Neural cell (in vitro differentiated cells): ENCODE measurements around the gene MICALL1. TPM values are rescaled to one million over a fixed set of nuclear protein-coding genes. Genes with fewer than 3 reads are reported as not detected.

Experiments
- H2AFZ ChIP-seq: fragments of 200-600, 300-800 bp; sonication (generic), shearing (Covaris generic); 2 replicates; pipeline ENCODE4 v1.6.0; 2014; ENCODE audit warnings: low read depth, mild to moderate bottlenecking, antibody characterized with exemption, low read length, moderate library complexity
- H3F3A ChIP-seq: fragments of 200-600 bp; shearing (Covaris generic); 2 replicates; pipeline ENCODE4 v1.6.1; 2016; ENCODE audit warnings: mild to moderate bottlenecking, moderate library complexity, mixed read lengths, antibody characterized with exemption, low read length; ENCODE audit not compliant: insufficient read depth, poor library complexity, severe bottlenecking
- H3K27ac ChIP-seq: fragments of 200-600, 300-800 bp; sonication (generic), shearing (Covaris generic); 2 replicates; pipeline ENCODE4 v1.5.1; 2014; ENCODE audit warnings: mild to moderate bottlenecking, low read length, moderate library complexity
- H3K27me3 ChIP-seq: fragments of 300-800, 200-600 bp; sonication (generic), shearing (Covaris generic); 2 replicates; pipeline ENCODE4 v1.6.0; 2014; ENCODE audit warnings: mild to moderate bottlenecking, low read depth, low read length, moderate library complexity; ENCODE audit not compliant: insufficient read depth
- H3K36me3 ChIP-seq: fragments of 300-800, 200-600 bp; sonication (generic), shearing (Covaris generic); 2 replicates; pipeline ENCODE4 v1.5.1; 2014; ENCODE audit warnings: mild to moderate bottlenecking, antibody characterized with exemption, low read length, moderate library complexity; ENCODE audit not compliant: insufficient read depth
- H3K4me2 ChIP-seq: fragments of 300-800, 200-600 bp; sonication (generic), shearing (Covaris generic); 2 replicates; pipeline ENCODE4 v1.6.0; 2014; ENCODE audit warnings: mild to moderate bottlenecking, low read length
- H3K4me3 ChIP-seq: fragments of 300-800, 200-600 bp; sonication (generic), shearing (Covaris generic); 2 replicates; pipeline ENCODE4 v1.5.1; 2014; ENCODE audit warnings: mild to moderate bottlenecking, low read length, moderate library complexity
- H3K79me2 ChIP-seq: fragments of 200-600 bp; shearing (Covaris generic); replicated peaks from 2 replicates; pipeline ENCODE4 v1.6.0; 2014; ENCODE audit warnings: mild to moderate bottlenecking, low read length, moderate library complexity; ENCODE audit not compliant: insufficient read depth
- H3K9ac ChIP-seq: fragments of 300-800, 200-600 bp; sonication (generic), shearing (Covaris generic); 2 replicates; pipeline ENCODE4 v1.6.1; 2016; ENCODE audit warnings: mild to moderate bottlenecking, low read length, mixed read lengths
- H3K9me2 ChIP-seq: fragments of 200-600 bp; shearing (Covaris generic); 2 replicates; pipeline ENCODE4 v1.6.1; 2016; ENCODE audit warnings: mild to moderate bottlenecking, low read length, mixed read lengths; ENCODE audit not compliant: insufficient read depth
- H3K9me3 ChIP-seq: fragments of 200-600, 300-800 bp; sonication (generic), shearing (Covaris generic); 2 replicates; pipeline ENCODE4 v1.6.1; 2016; ENCODE audit warnings: mild to moderate bottlenecking, mixed run types, low read length, moderate library complexity, mixed read lengths
- H4K20me1 ChIP-seq: fragments of 200-600 bp; shearing (Covaris generic); 2 replicates; pipeline ENCODE4 v1.6.1; 2016; ENCODE audit warnings: mild to moderate bottlenecking, mixed run types; ENCODE audit not compliant: insufficient read depth
- EP300 ChIP-seq: fragments of 450-650 bp; conservative IDR thresholded peaks from 2 replicates; pipeline ENCODE4 v1.6.1; 2014; ENCODE audit warnings: antibody characterized with exemption, mild to moderate bottlenecking, moderate library complexity; ENCODE audit not compliant: poor library complexity, severe bottlenecking
- EZH2 ChIP-seq: fragments of 200-600, 300-800 bp; shearing (Covaris generic), sonication (generic); IDR thresholded peaks from 2 replicates; pipeline ENCODE4 v1.6.1; 2014; ENCODE audit warnings: antibody characterized with exemption, low read length, borderline replicate concordance, mild to moderate bottlenecking; ENCODE audit not compliant: insufficient read depth, poor library complexity, severe bottlenecking
- MXI1 ChIP-seq: fragments of 450-650 bp; conservative IDR thresholded peaks from 2 replicates; pipeline ENCODE4 v1.6.1; 2014; ENCODE audit warnings: antibody characterized with exemption, mild to moderate bottlenecking; ENCODE audit not compliant: poor library complexity, severe bottlenecking
- POLR2AphosphoS5 ChIP-seq: IDR thresholded peaks from 2 replicates; pipeline ENCODE4 v1.6.1; 2012
- RAD21 ChIP-seq: fragments of 450-650 bp; conservative IDR thresholded peaks from 2 replicates; pipeline ENCODE4 v1.6.1; 2014; ENCODE audit warnings: antibody characterized with exemption, mild to moderate bottlenecking, moderate library complexity
- SMC3 ChIP-seq: fragments of 450-650 bp; conservative IDR thresholded peaks from 2 replicates; pipeline ENCODE4 v1.6.1; 2014; ENCODE audit warnings: antibody characterized with exemption, mild to moderate bottlenecking, moderate library complexity; ENCODE audit not compliant: poor library complexity
- TAF1 ChIP-seq: IDR thresholded peaks from 2 replicates; pipeline ENCODE4 v1.6.1; 2012; ENCODE audit warnings: low read depth
- polyA plus RNA-seq: library from polyadenylated mRNA; depleted of rRNA; stranded (reverse); fragments of >200 nt; gene quantifications from 2 replicates; pipeline ENCODE4 v1.2.3, GENCODE V29; 2014
- TF ChIP-seq, protein P1 (sequence below): fragments of 450-650 bp; IDR thresholded peaks from 2 replicates; pipeline ENCODE4 v1.5.1; 2014; ENCODE audit warnings: antibody characterized with exemption, mild to moderate bottlenecking, moderate library complexity; ENCODE audit not compliant: poor library complexity, severe bottlenecking
- TF ChIP-seq, protein P2 (sequence below): IDR thresholded peaks from 2 replicates; pipeline ENCODE4 v1.6.1; 2012; ENCODE audit warnings: borderline replicate concordance

Gene MICALL1
- polyA plus RNA-seq, 1 donor from 2014 or later = 11.4 TPM

DNA sequence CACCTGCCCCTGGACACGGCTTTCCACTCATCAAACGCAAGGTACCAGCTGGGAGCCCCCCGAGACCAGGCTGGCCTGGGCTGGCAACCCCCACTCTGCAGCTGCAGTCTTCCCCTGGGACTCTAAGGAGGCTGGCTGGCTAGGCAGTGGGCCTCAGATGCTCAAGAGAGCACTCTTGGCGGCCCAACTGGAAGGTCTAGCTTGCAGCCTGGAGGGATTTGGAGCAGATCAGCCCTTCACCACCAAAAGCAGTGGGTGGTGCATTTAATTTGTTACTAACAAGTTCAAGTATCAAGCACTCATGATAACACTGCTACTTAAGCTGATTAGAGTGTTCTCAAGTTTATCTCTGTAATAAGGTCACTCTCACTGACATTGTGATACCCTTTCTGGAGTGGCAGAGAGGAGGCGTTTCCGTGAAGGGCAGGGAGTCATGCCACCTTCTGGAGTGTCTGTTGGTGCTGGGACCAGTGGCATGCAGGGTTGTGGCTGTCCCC is 25.8 kb downstream of the MICALL1 start:
- no peaks in the 10 kb centered on the region for H3K36me3 ChIP-seq
- no peak overlapping the region for H3K27ac ChIP-seq
- no peaks in the 10 kb centered on the region for H3K79me2 ChIP-seq
- TF ChIP-seq TAF1 = no peak
- no peak for TF ChIP-seq SMC3
- TF ChIP-seq, protein P1, sequence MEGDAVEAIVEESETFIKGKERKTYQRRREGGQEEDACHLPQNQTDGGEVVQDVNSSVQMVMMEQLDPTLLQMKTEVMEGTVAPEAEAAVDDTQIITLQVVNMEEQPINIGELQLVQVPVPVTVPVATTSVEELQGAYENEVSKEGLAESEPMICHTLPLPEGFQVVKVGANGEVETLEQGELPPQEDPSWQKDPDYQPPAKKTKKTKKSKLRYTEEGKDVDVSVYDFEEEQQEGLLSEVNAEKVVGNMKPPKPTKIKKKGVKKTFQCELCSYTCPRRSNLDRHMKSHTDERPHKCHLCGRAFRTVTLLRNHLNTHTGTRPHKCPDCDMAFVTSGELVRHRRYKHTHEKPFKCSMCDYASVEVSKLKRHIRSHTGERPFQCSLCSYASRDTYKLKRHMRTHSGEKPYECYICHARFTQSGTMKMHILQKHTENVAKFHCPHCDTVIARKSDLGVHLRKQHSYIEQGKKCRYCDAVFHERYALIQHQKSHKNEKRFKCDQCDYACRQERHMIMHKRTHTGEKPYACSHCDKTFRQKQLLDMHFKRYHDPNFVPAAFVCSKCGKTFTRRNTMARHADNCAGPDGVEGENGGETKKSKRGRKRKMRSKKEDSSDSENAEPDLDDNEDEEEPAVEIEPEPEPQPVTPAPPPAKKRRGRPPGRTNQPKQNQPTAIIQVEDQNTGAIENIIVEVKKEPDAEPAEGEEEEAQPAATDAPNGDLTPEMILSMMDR = no peak
- TF ChIP-seq MXI1 = no peak
- TF ChIP-seq EP300 = no peak
- no peak for TF ChIP-seq RAD21
- TF ChIP-seq, protein P2, sequence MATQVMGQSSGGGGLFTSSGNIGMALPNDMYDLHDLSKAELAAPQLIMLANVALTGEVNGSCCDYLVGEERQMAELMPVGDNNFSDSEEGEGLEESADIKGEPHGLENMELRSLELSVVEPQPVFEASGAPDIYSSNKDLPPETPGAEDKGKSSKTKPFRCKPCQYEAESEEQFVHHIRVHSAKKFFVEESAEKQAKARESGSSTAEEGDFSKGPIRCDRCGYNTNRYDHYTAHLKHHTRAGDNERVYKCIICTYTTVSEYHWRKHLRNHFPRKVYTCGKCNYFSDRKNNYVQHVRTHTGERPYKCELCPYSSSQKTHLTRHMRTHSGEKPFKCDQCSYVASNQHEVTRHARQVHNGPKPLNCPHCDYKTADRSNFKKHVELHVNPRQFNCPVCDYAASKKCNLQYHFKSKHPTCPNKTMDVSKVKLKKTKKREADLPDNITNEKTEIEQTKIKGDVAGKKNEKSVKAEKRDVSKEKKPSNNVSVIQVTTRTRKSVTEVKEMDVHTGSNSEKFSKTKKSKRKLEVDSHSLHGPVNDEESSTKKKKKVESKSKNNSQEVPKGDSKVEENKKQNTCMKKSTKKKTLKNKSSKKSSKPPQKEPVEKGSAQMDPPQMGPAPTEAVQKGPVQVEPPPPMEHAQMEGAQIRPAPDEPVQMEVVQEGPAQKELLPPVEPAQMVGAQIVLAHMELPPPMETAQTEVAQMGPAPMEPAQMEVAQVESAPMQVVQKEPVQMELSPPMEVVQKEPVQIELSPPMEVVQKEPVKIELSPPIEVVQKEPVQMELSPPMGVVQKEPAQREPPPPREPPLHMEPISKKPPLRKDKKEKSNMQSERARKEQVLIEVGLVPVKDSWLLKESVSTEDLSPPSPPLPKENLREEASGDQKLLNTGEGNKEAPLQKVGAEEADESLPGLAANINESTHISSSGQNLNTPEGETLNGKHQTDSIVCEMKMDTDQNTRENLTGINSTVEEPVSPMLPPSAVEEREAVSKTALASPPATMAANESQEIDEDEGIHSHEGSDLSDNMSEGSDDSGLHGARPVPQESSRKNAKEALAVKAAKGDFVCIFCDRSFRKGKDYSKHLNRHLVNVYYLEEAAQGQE = no peak
- TF ChIP-seq POLR2AphosphoS5 = no peak
- TF ChIP-seq EZH2 = no peak
- no peaks in the 10 kb centered on the region for H3K9me3 ChIP-seq
- H3K9me2 ChIP-seq = no peaks in the 10 kb centered on the region
- no peaks in the 10 kb centered on the region for H4K20me1 ChIP-seq
- H3K9ac ChIP-seq = no peak overlapping the region
- H3F3A ChIP-seq = no peaks in the 10 kb centered on the region
- no peak overlapping the region for H3K4me2 ChIP-seq
- H3K4me3 ChIP-seq = no peak overlapping the region
- H2AFZ ChIP-seq = no peak overlapping the region
- H3K27me3 ChIP-seq = no peaks in the 10 kb centered on the region

DNA sequence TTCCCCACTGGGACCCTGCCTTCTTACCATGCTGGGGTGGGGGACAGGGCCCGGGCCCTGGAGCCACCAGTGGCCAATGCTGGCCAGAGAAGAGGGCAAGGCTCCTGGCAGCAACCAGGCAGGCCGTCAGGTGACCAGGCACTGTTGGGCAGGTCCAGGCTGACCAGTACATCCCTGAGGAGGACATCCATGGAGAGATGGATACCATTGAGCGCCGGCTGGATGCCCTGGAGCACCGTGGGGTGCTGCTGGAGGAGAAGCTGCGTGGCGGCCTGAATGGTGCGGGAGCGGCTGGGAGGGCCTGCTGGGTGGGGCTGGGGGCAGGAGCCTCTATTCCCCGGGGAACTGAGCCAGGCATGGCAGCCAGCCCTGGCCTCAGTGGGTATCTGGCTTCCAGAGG is 26.3 kb downstream of the MICALL1 start:
- Histone ChIP-seq H3K4me3 (no peak overlapping the region), H3K9ac (no peak overlapping the region), H3K27me3 (no peaks in the 10 kb centered on the region), H4K20me1 (no peaks in the 10 kb centered on the region), H3K9me2 (no peaks in the 10 kb centered on the region), H3K4me2 (no peak overlapping the region), H3K36me3 (no peaks in the 10 kb centered on the region), H2AFZ (no peak overlapping the region), H3F3A (no peaks in the 10 kb centered on the region), H3K79me2 (no peaks in the 10 kb centered on the region), H3K9me3 (no peaks in the 10 kb centered on the region), H3K27ac (no peak overlapping the region)
- TF ChIP-seq SMC3 (no peak), MXI1 (no peak), TAF1 (no peak), EP300 (no peak), RAD21 (no peak), POLR2AphosphoS5 (no peak), EZH2 (no peak)
- TF ChIP-seq, protein P2 = no peak
- TF ChIP-seq, protein P1 = no peak
